Smooth muscle cell (in vitro differentiated cells): Measurements from ENCODE around the gene CTAGE8. TPM values are rescaled to one million over a fixed set of nuclear protein-coding genes. Genes with fewer than 3 reads are reported as not detected.
"Not testable (repeated sequence)": the region's sequence is repeated elsewhere in the genome, so short reads cannot be mapped to it uniquely, and the experiment has no call there.

Experiments
- DNase-seq: peaks from one replicate; lab custom pipeline; 2025; ENCODE audit not compliant: unreplicated experiment; lab: John Stamatoyannopoulos, UW
- H2AFZ ChIP-seq: fragments of 200-600 bp; sonication (generic); 2 replicates; pipeline ENCODE4 v1.6.0; 2016; ENCODE audit warnings: antibody characterized with exemption, low read depth, mild to moderate bottlenecking
- H3F3A ChIP-seq: fragments of 200-600 bp; sonication (generic); 2 replicates; pipeline ENCODE4 v1.6.0; 2017; ENCODE audit warnings: antibody characterized with exemption, low read depth
- H3K27ac ChIP-seq: fragments of 200-600 bp; sonication (generic); 2 replicates; pipeline ENCODE4 v1.5.1; 2016; ENCODE audit warnings: low read depth, mild to moderate bottlenecking
- H3K27me3 ChIP-seq: fragments of 200-600 bp; sonication (generic); 2 replicates; pipeline ENCODE4 v1.6.1; 2016; ENCODE audit warnings: low read depth, mild to moderate bottlenecking
- H3K36me3 ChIP-seq: fragments of 200-600 bp; sonication (generic); 2 replicates; pipeline ENCODE4 v1.5.1; 2016; ENCODE audit warnings: low read depth
- H3K4me1 ChIP-seq: fragments of 200-600 bp; sonication (generic); 2 replicates; pipeline ENCODE4 v1.5.1; 2016; ENCODE audit warnings: low read depth
- H3K4me2 ChIP-seq: fragments of 200-600 bp; sonication (generic); 2 replicates; pipeline ENCODE4 v1.6.0; 2016; ENCODE audit warnings: mild to moderate bottlenecking
- H3K4me3 ChIP-seq: fragments of 200-600 bp; sonication (generic); 2 replicates; pipeline ENCODE4 v1.5.1; 2016; ENCODE audit warnings: mild to moderate bottlenecking
- H3K79me2 ChIP-seq: fragments of 200-600 bp; sonication (generic); 2 replicates; pipeline ENCODE4 v1.6.0; 2016; ENCODE audit warnings: low read depth, mild to moderate bottlenecking
- H3K9ac ChIP-seq: fragments of 200-600 bp; sonication (generic); 2 replicates; pipeline ENCODE4 v1.6.0; 2016; ENCODE audit warnings: low read depth
- H3K9me3 ChIP-seq: fragments of 200-600 bp; sonication (generic); replicated peaks from 2 replicates; pipeline ENCODE4 v1.5.1; 2016; ENCODE audit warnings: low read depth
- H4K20me1 ChIP-seq: fragments of 200-600 bp; sonication (generic); 2 replicates; pipeline ENCODE4 v1.6.0; 2016; ENCODE audit warnings: low read depth
- WGBS: methylation state at CpG from one replicate; pipeline ENCODE4 v1.1.7; 2016; ENCODE audit warnings: low lambda C conversion rate; 5-methylcytosine and 5-hydroxymethylcytosine counted together
- polyA plus RNA-seq: library from polyadenylated mRNA; unstranded; fragments of >200 nt; fragmentation: Nextera tagmentation; extraction: Ambion mirVana; gene quantifications from 2 replicates; pipeline ENCODE4 v1.2.1, GENCODE V29; 2016
- total RNA-seq: library from RNA; depleted of rRNA; stranded (reverse); fragments of >200 nt; gene quantifications from 2 replicates; pipeline ENCODE4 v1.2.3, GENCODE V29; 2014

The CTAGE8 gene
- total and polyA plus RNA-seq, 2 experiments from 2014 or later, result 0.65 to 1.3 TPM

DNA sequence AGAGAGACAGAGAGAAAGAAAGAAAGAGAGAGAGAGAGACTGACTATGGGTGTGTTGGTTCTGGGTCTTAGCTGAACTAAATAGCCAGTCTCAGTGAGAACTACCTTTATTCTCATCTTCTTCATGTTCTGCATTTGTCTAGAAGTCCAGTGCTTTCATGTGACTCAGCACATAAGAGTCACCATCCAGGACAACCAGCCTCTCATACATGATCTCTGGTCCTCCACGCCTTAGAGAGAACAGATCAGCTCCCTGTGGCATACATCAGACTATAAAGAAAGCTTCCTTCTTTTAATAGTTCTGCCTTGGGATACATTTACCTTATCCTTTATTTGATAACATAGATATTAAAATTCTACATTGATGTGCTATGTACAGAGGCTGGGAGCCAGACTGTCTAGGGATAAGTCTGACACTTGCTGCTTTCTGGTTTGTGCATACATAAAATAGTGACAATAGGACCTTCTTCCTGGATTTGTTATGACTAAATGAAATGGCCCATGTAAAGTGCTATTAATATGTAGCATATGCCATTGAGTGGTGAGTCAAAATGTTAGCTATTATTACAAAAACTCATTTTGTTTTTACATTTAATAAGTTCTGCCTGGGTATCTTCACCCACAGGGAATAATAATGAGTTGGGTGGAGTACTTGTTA is 21.3 kb downstream of the CTAGE8 start:
- H3K9ac ChIP-seq, H3F3A ChIP-seq, DNase-seq, H3K4me2 ChIP-seq, H3K9me3 ChIP-seq, H3K27ac ChIP-seq, H3K27me3 ChIP-seq, H3K36me3 ChIP-seq, H3K4me3 ChIP-seq, H3K79me2 ChIP-seq, H2AFZ ChIP-seq, H4K20me1 ChIP-seq, H3K4me1 ChIP-seq: not testable (repeated sequence)
- WGBS, result no CpG with 5 or more reads among the region's 1 CpG

GRCh38 chr7:144246967-144247366 is 22.1 kb downstream of the CTAGE8 start:
- not testable (repeated sequence) for H3K27ac ChIP-seq, H3K4me3 ChIP-seq, DNase-seq, H3K79me2 ChIP-seq, H3K9ac ChIP-seq, H3K36me3 ChIP-seq, H4K20me1 ChIP-seq, H3K4me2 ChIP-seq, H3K9me3 ChIP-seq, H3F3A ChIP-seq, H3K4me1 ChIP-seq, H3K27me3 ChIP-seq, H2AFZ ChIP-seq
- WGBS, result 100% methylated on average over 1 of the region's 5 CpGs

DNA sequence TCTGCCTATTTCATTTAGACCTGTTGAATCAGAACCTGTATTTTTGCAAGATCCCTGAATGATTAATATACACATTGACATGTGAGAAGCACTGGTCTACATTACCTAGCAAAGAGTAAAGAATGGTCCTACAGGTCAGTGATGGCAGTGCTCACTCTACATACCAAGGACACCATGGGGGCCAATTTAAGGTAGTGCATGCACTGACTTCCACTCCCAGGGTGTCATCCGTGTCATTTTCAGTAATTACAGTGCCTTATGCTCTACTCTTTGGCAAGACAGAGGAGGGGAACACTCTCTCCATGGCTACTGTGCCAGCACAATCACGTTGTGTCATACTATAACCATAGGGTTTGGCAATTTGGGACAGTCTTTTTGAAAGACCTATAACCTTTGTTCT is 23.7 kb downstream of the CTAGE8 start:
- not testable (repeated sequence) for H3K4me3 ChIP-seq, H3K79me2 ChIP-seq, H3K9ac ChIP-seq, H3K4me2 ChIP-seq, H3F3A ChIP-seq, H3K36me3 ChIP-seq, H3K4me1 ChIP-seq, H3K27me3 ChIP-seq, H3K27ac ChIP-seq, H2AFZ ChIP-seq, H3K9me3 ChIP-seq, H4K20me1 ChIP-seq, DNase-seq
- WGBS, result no CpG with 5 or more reads among the region's 2 CpGs

DNA sequence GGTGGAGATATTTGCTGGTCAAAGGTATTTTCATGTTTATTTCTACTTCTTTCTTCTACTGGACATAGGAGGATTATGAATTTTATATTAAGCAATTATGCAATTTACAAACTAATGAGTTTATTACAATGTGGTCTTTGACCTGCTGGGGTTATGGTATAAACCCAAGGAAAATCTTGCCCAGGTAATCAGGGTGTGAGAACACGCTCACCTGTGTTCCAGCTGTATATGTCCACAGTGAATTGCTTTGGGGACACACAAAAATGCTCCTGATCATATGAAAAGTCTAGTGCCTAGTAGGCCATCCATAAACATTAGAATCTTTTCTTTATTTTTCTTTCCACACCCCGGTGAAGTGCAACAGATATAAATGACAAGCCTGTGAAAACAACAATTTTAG is 29.7 kb downstream of the CTAGE8 start, which contains the start of gene OR2A42:
TSS of gene OR2A42 (minus strand) at position 241 of the 400 bp plus-strand sequence. CDS start 6,762 bp downstream, outside the sequence.
- H3K4me1 ChIP-seq, DNase-seq, H3K9ac ChIP-seq, H3K27ac ChIP-seq, H4K20me1 ChIP-seq, H3K27me3 ChIP-seq, H3K36me3 ChIP-seq, H3K4me3 ChIP-seq, H3K9me3 ChIP-seq, H3K4me2 ChIP-seq, H3F3A ChIP-seq, H3K79me2 ChIP-seq, H2AFZ ChIP-seq: not testable (repeated sequence)
- WGBS, result 86% methylated on average over 1 of the region's 2 CpGs

- not testable (repeated sequence) for H2AFZ ChIP-seq, H3K4me3 ChIP-seq, H3K36me3 ChIP-seq, H4K20me1 ChIP-seq, H3K4me1 ChIP-seq, H3F3A ChIP-seq, H3K9me3 ChIP-seq, H3K27ac ChIP-seq, DNase-seq, H3K4me2 ChIP-seq, H3K79me2 ChIP-seq, H3K27me3 ChIP-seq, H3K9ac ChIP-seq
- WGBS, result 82% methylated on average over 2 of the region's 2 CpGs
Measured at GRCh38 chr7:144238530-144239082, 30.5 kb downstream of the CTAGE8 start.

DNA sequence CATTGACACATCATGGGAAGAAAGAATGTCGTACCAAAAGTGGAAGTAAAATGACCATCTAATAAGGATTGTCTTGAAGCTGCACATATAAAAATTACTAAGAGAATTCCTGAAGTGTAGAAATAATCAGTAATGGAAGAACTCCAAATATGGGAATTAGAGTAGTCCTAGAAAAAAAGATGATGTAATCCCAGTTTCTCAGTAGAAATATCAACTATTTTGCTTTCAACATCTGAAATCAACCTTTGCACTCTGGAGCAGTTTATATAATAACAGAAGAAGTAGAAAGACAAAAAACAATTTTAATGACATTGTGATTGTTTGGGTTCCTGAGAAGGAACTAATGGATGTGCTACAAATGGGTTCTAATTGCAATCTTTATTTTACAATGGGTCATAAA is 36.0 kb downstream of the CTAGE8 start:
- 89% methylated on average over 1 of the region's 1 CpG for WGBS
- not testable (repeated sequence) for H3K79me2 ChIP-seq, H3K9ac ChIP-seq, DNase-seq, H3K4me1 ChIP-seq, H3K27me3 ChIP-seq, H3K4me3 ChIP-seq, H3K27ac ChIP-seq, H3K9me3 ChIP-seq, H3K36me3 ChIP-seq, H4K20me1 ChIP-seq, H3F3A ChIP-seq, H3K4me2 ChIP-seq, H2AFZ ChIP-seq

- H3K27me3 ChIP-seq, H3K79me2 ChIP-seq, H3K9ac ChIP-seq, H4K20me1 ChIP-seq, H3K4me3 ChIP-seq, H3K9me3 ChIP-seq, H3K4me2 ChIP-seq, DNase-seq, H3F3A ChIP-seq, H3K4me1 ChIP-seq, H3K27ac ChIP-seq, H3K36me3 ChIP-seq, H2AFZ ChIP-seq: not testable (repeated sequence)
- WGBS, result no CpG with 5 or more reads among the region's 2 CpGs
Measured at GRCh38 chr7:144231027-144231426, 38.1 kb downstream of the CTAGE8 start.

DNA sequence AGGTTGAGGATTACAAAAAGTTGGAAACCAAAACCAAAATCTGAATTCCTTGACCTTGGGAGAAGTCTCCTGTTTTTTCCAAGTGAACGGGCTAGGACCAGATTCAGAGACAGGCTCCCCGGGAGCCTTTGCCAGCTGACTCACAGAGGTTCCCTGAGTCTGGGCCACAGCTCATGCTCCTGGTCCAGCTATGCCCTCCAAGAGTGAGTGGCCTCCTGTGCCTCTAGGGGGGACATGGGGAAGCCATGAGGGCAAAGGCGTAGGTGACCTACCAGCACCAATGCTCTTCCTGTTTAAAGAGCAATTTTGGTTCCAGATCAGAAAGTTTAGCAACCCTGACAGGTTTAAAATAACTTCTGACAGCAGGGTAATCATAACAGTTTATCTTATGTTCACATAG is 40.3 kb downstream of the CTAGE8 start:
- H2AFZ ChIP-seq, H3K27ac ChIP-seq, H3K4me3 ChIP-seq, H3K9me3 ChIP-seq, H3F3A ChIP-seq, H3K79me2 ChIP-seq, H3K27me3 ChIP-seq, DNase-seq, H3K9ac ChIP-seq, H4K20me1 ChIP-seq, H3K4me2 ChIP-seq, H3K36me3 ChIP-seq, H3K4me1 ChIP-seq: not testable (repeated sequence)
- 88% methylated on average over 2 of the region's 3 CpGs for WGBS
